ENCODE data around the gene BYSL.
"Not testable (repeated sequence)": the region's sequence is repeated elsewhere in the genome, so short reads cannot be mapped to it uniquely, and the experiment has no call there.

The BYSL gene

GRCh38 chr6:41942067-41942851 lies 21.0 kb downstream of the BYSL start:
- DNase-seq, result peak in 1 of 2 experiments; percentile 44

GRCh38 chr6:41942882-41943281 lies 21.6 kb downstream of the BYSL start:
- not testable (repeated sequence) for DNase-seq

GRCh38 chr6:41943456-41943855 lies 22.2 kb downstream of the BYSL start:
- DNase-seq, result no peak

GRCh38 chr6:41947581-41948220 lies 26.4 kb downstream of the BYSL start:
- no peak for DNase-seq

- no peak for DNase-seq
Observed at GRCh38 chr6:41954668-41955067, 33.4 kb downstream of the BYSL start.

GRCh38 chr6:41955412-41955811 lies 34.1 kb downstream of the BYSL start:
- no peak for DNase-seq

GRCh38 chr6:41957117-41957516 lies 35.8 kb downstream of the BYSL start:
- no peak for DNase-seq

GRCh38 chr6:41958022-41958856 lies 36.9 kb downstream of the BYSL start:
- peak in 1 of 2 experiments; percentile 64 for DNase-seq

- peak in 1 of 2 experiments; percentile 15 for DNase-seq
Observed at GRCh38 chr6:41960028-41960427, 38.7 kb downstream of the BYSL start.

GRCh38 chr6:41963371-41963770 lies 42.1 kb downstream of the BYSL start:
- peak; percentile 42 to 44 for DNase-seq

GRCh38 chr6:41964201-41964887 lies 43.0 kb downstream of the BYSL start:
- DNase-seq, result peak; percentile 32 to 44

GRCh38 chr6:41965429-41966213 lies 44.3 kb downstream of the BYSL start:
- peak in 1 of 2 experiments; percentile 18 for DNase-seq

GRCh38 chr6:41966214-41966920 lies 45.1 kb downstream of the BYSL start:
- DNase-seq, result peak; percentile 15 to 18

- peak; percentile 22 to 25 for DNase-seq
Observed at GRCh38 chr6:41966961-41967311, 45.6 kb downstream of the BYSL start.

GRCh38 chr6:41967312-41968287 lies 46.3 kb downstream of the BYSL start:
- DNase-seq, result peak; percentile 27 to 32

- DNase-seq, result peak; percentile 75 to 77
Observed at GRCh38 chr6:41970436-41970846, 49.1 kb downstream of the BYSL start.

- no peak for DNase-seq
Observed at GRCh38 chr6:41972826-41973225, 51.5 kb downstream of the BYSL start.

GRCh38 chr6:41974281-41974825 lies 53.1 kb downstream of the BYSL start:
- DNase-seq, result peak in 1 of 2 experiments; percentile 17

- peak; percentile 33 to 40 for DNase-seq
Observed at GRCh38 chr6:41975276-41975675, 54.0 kb downstream of the BYSL start.
